Transverse colon (tissue), 4 donors: ENCODE results near the gene SPDYE18. TPM values are rescaled to one million over a fixed set of nuclear protein-coding genes. Genes with fewer than 3 reads are reported as not detected.
"Not testable (repeated sequence)": the region's sequence is repeated elsewhere in the genome, so short reads cannot be mapped to it uniquely, and the experiment has no call there.

Experiments used
- DNase-seq: peaks from one replicate; pipeline ENCODE4 v3.0.0-alpha.2; 2019
- H3K27ac ChIP-seq, 4 donors: fragments of 200-600 bp; sonication (generic); 2 replicates each; pipeline ENCODE4 v1.5.1; 2016 to 2018; ENCODE audit warnings: inconsistent platforms in 4 of 4
- H3K27me3 ChIP-seq: fragments of 200-600 bp; sonication (generic); 2 replicates; pipeline ENCODE4 v1.5.1; 2017; ENCODE audit warnings: inconsistent platforms
- H3K36me3 ChIP-seq, 4 donors: fragments of 200-600 bp; sonication (generic); 2 replicates each; pipeline ENCODE4 v1.5.1; 2017 to 2019; ENCODE audit warnings: inconsistent platforms in 4 of 4
- H3K4me1 ChIP-seq, 4 donors: fragments of 200-600 bp; sonication (generic); 2 replicates each; pipeline ENCODE4 v1.5.1; 2017 to 2020; ENCODE audit warnings: inconsistent platforms in 4 of 4
- H3K4me3 ChIP-seq, 4 donors: fragments of 200-600 bp; sonication (generic); 1 replicate in 1 of 4; 2 replicates in 3 of 4; pipeline versions ENCODE4 v1.5.1 to v1.6.1; 2017 to 2019; ENCODE audit warnings: inconsistent platforms in 4 of 4
- H3K9me3 ChIP-seq, 2 donors: fragments of 200-600 bp; sonication (generic); 2 replicates each; pipeline ENCODE4 v1.5.1; 2017 to 2019; ENCODE audit warnings: inconsistent platforms in 2 of 2
- WGBS, 2 donors: methylation state at CpG; one replicate each; pipeline ENCODE4 v1.1.5; 2018; ENCODE audit warnings: low coverage in 1 of 2; 5-methylcytosine and 5-hydroxymethylcytosine counted together
- in situ Hi-C, 4 donors: fragments of 200-750 bp; cut with MboI; loops; one replicate each; pipeline versions ENCODE4 v1.15.0 to v1.15.1; 2017; ENCODE audit warnings: low sequenced_read_pairs in 3 of 4, low pct_ligation_motif_present in 1 of 4, low pct_unique_long_range_greater_than_20kb in 1 of 4
- intact Hi-C: fragments of 100-400 bp; cut with DNase I; formaldehyde crosslinking; loops from one replicate; pipeline ENCODE4 v1.15.1; 2023; ENCODE audit warnings: low total_unique reads
- total RNA-seq, 4 donors: library from RNA; depleted of rRNA; stranded (reverse); fragments of >200 nt; gene quantifications; one replicate each; pipeline ENCODE4 v1.1.0, GENCODE V29; 2016

SPDYE18 gene, protein sequence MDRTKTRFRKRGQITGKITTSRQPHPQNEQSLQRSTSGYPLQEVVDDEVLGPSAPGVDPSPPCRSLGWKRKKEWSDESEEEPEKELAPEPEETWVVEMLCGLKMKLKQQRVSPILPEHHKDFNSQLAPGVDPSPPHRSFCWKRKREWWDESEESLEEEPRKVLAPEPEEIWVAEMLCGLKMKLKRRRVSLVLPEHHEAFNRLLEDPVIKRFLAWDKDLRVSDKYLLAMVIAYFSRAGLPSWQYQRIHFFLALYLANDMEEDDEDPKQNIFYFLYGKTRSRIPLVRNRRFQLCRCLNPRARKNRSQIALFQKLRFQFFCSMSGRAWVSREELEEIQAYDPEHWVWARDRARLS
- 1 to 10 TPM in 1 of 4 donors, under 1 TPM in 1, not detected in 2; 0.55 to 1.3 TPM for total RNA-seq

- not testable (repeated sequence) for DNase-seq, H3K27ac ChIP-seq
- WGBS, 2 donors, result 89% methylated on average over 4 of the region's 4 CpGs; no CpG with 5 or more reads in 1 of the 2 donors
Observed at GRCh38 chr7:77062557-77062956, at the start of gene SPDYE18. Gene SPDYE18, minus strand, starts transcription at chr7:77062558. Its CDS starts 2,046 bp downstream, at chr7:77060512.

DNA sequence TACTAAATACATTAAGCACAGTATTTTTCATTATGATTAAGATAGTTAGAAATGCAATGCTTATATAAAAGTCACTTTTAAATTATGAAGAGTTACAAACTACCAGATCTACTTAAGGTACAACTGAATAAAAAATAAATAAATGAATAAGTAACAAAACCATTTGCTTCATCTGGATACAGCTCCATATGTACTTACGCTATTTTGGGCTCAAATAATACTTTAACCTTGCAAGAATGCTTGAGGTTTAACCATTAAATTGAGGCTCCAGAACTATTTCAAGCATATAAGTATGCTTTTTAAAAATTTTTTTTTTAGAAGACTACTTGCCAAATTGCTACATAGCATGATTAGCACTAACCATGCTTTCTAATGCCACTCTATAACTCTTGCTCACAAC lies 46.0 kb upstream of the SPDYE18 start:
- H3K27ac ChIP-seq, H3K4me1 ChIP-seq, H3K36me3 ChIP-seq, H3K27me3 ChIP-seq, intact Hi-C loops, DNase-seq, H3K9me3 ChIP-seq, H3K4me3 ChIP-seq, in situ Hi-C loops: not testable (repeated sequence)
- WGBS, 2 donors, result 83 to 90% methylated on average over 1 of the region's 1 CpG

More at GRCh38 chr7:77062557-77062956, at the start of gene SPDYE18:
- in situ Hi-C loops, H3K4me1 ChIP-seq, H3K27me3 ChIP-seq, H3K9me3 ChIP-seq, H3K4me3 ChIP-seq, H3K36me3 ChIP-seq, intact Hi-C loops: not testable (repeated sequence)

- H3K27ac ChIP-seq, result peak overlapping the region in 1 of 4 donors; percentile 47
- H3K27me3 ChIP-seq, intact Hi-C loops, H3K4me3 ChIP-seq, in situ Hi-C loops, DNase-seq, H3K4me1 ChIP-seq, H3K36me3 ChIP-seq, H3K9me3 ChIP-seq: not testable (repeated sequence)
- 59% methylated on average over 3 of the region's 3 CpGs; no CpG with 5 or more reads in 1 of the 2 donors for WGBS, 2 donors
Observed at GRCh38 chr7:77107659-77108058, 45.3 kb upstream of the SPDYE18 start.

GRCh38 chr7:77105904-77106303 lies 43.5 kb upstream of the SPDYE18 start:
- H3K36me3 ChIP-seq, H3K9me3 ChIP-seq, H3K4me3 ChIP-seq, H3K27ac ChIP-seq, intact Hi-C loops, H3K27me3 ChIP-seq, in situ Hi-C loops, H3K4me1 ChIP-seq, DNase-seq: not testable (repeated sequence)
- WGBS, 2 donors, result 67% methylated on average over 3 of the region's 3 CpGs; no CpG with 5 or more reads in 1 of the 2 donors

DNA sequence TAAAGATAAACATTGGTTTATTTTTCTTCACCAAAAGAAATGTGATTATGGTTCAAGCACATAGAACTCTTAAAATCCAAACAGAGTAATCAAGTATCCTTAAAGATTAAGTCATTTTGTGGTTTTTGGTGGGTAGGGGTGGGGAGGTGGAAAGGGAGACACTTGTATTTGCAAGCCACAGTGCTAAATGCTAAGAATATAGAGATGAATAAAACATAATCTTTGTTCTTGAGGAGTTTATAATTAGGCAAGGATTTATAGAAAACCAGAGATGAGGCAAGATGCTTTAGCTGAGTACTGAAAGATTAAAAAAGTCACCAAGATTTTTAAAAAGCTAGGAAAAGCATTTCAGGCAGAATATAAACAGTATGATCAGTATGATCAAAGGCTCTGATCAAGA lies 40.3 kb upstream of the SPDYE18 start:
- H3K9me3 ChIP-seq, intact Hi-C loops, H3K4me1 ChIP-seq, DNase-seq, in situ Hi-C loops, H3K27me3 ChIP-seq, H3K4me3 ChIP-seq, H3K36me3 ChIP-seq, H3K27ac ChIP-seq: not testable (repeated sequence)

DNA sequence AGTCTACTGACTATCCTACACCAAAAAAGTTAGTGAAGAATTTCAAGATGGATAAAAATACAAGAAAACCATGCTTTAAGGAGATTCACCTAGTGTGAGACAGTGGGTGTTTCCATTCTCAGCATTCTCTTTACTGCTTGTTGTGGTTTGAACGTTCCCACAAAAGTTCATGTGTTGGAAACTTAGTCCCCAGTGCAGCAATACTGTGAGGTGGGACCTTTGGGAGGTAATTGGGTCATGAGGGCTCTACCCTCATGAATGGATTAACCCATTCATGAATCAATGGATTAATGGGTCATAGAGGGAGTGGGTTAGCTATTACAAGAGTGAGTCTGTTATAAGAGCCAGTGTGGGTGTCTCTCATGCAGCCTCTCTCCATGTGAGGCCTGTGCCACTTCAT lies 38.8 kb upstream of the SPDYE18 start:
- H3K27me3 ChIP-seq, H3K4me1 ChIP-seq, H3K27ac ChIP-seq, DNase-seq, intact Hi-C loops, H3K36me3 ChIP-seq, H3K9me3 ChIP-seq, H3K4me3 ChIP-seq, in situ Hi-C loops: not testable (repeated sequence)
- WGBS, 2 donors, result 76% methylated on average over 1 of the region's 1 CpG; no CpG with 5 or more reads in 1 of the 2 donors

- H3K9me3 ChIP-seq, H3K36me3 ChIP-seq, DNase-seq, intact Hi-C loops, H3K27ac ChIP-seq, in situ Hi-C loops, H3K4me1 ChIP-seq, H3K4me3 ChIP-seq, H3K27me3 ChIP-seq: not testable (repeated sequence)
- WGBS, 2 donors, result 71 to 78% methylated on average over 2 to 3 of the region's 3 CpGs
Observed at GRCh38 chr7:77100501-77100900, 38.1 kb upstream of the SPDYE18 start.

- DNase-seq, intact Hi-C loops, H3K27ac ChIP-seq, H3K36me3 ChIP-seq, H3K4me1 ChIP-seq, H3K27me3 ChIP-seq, in situ Hi-C loops, H3K4me3 ChIP-seq, H3K9me3 ChIP-seq: not testable (repeated sequence)
- WGBS, 2 donors, result 83 to 85% methylated on average over 1 to 2 of the region's 2 CpGs
Observed at GRCh38 chr7:77092301-77092700, 29.9 kb upstream of the SPDYE18 start.

DNA sequence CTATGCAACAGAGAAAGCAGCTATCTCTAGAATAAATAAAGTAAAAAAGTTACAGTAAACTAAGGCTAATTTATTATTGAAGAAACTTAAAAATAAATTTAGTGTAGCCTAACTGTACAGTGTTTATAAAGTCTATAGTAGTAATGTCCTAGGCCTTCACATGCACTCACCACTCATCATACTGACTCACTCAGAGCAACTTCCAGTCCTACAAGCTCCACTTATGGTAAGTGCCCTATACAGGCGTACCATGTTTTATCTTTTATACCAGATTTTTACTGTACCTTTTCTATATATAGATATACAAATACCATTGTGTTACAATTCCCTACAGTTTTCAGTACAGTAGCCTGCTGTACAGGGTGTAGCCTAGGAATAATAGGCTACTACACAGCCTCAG lies 19.8 kb upstream of the SPDYE18 start:
- in situ Hi-C loops, H3K27me3 ChIP-seq, H3K27ac ChIP-seq, H3K4me1 ChIP-seq, DNase-seq, intact Hi-C loops, H3K4me3 ChIP-seq, H3K36me3 ChIP-seq, H3K9me3 ChIP-seq: not testable (repeated sequence)
- WGBS, 2 donors, result 96% methylated on average over 1 of the region's 1 CpG; no CpG with 5 or more reads in 1 of the 2 donors

DNA sequence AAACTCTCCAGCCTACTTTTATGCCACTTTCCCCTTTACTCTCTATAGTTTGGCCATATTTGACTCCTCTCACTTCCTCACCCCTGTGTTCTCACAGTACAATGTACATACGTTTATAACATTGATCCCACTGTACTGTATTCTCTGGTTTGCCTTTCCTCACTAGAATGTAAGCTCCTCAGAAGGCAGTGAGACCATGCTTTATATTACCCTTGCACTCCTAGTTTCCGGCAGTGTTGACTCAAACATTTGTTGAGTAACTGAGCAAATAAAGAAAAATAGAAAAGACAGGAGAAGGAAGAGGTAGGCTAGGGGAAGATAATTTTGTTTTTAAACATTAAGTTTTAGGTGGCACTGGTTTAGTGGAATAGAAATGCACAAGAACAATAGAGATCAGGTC lies 17.9 kb upstream of the SPDYE18 start:
- H3K27ac ChIP-seq, in situ Hi-C loops, DNase-seq, H3K4me1 ChIP-seq, H3K9me3 ChIP-seq, intact Hi-C loops, H3K36me3 ChIP-seq, H3K4me3 ChIP-seq, H3K27me3 ChIP-seq: not testable (repeated sequence)
- WGBS, 2 donors, result 40% methylated on average over 2 of the region's 2 CpGs; no CpG with 5 or more reads in 1 of the 2 donors

- intact Hi-C loops, H3K27me3 ChIP-seq, H3K4me1 ChIP-seq, H3K27ac ChIP-seq, DNase-seq, H3K4me3 ChIP-seq, H3K9me3 ChIP-seq, in situ Hi-C loops, H3K36me3 ChIP-seq: not testable (repeated sequence)
- WGBS, 2 donors, result 83% methylated on average over 5 of the region's 5 CpGs; no CpG with 5 or more reads in 1 of the 2 donors
Observed at GRCh38 chr7:77079624-77080023, 17.3 kb upstream of the SPDYE18 start.
